ENCODE data around the gene SMG1.
"Not testable (repeated sequence)": the region's sequence is repeated elsewhere in the genome, so short reads cannot be mapped to it uniquely, and the experiment has no call there.

Gene SMG1

DNA sequence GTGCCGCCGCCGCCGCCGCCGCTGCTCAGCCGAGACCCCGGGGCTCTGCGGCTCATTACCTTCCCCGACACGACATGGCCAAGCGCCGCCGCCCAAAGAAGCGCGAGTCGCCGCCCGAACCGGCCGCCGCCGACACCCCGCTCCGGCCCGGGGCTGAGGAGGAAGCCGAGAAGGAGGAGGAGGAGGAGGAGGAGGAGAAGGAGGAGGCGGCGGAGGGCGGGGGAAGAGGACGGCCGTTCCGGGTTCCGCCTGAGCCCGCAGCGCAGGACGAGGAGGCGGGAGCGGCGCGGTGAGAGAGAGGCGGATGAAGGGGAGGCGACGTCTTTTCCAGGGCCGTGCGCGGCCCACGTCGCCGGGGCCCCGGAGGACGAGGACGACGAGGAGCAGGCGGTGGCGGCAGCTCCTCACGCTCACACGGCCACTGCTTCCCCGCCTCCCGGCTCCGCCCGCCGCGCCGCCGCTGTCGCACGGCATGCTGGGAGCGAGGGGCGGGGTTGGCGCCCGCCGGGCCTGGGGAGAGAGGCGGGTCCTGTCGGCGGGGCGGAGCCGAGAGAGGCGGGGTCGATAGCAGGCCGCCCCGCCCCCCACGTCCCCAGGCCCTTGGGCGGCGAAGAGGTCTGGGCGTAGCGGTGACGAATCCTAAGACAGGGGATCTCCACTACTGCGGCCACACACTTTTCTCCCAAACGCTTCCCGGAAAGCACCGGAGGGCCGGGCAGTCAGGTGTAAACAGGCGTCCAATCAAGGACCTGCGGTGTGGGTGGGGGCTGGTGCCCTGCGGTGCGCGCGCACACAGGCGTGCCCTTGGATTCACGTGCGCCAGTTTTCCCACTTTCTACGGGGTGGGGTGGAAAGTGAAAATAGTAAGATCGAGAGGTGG, at the start of gene SMG1:
SMG1 (minus strand) TSS at position 423 of the 880 bp plus-strand sequence; CDS start at position 56, 367 bp downstream.
- peak; percentile 97 for DNase-seq (ENCODE audit: low spot score)

DNA sequence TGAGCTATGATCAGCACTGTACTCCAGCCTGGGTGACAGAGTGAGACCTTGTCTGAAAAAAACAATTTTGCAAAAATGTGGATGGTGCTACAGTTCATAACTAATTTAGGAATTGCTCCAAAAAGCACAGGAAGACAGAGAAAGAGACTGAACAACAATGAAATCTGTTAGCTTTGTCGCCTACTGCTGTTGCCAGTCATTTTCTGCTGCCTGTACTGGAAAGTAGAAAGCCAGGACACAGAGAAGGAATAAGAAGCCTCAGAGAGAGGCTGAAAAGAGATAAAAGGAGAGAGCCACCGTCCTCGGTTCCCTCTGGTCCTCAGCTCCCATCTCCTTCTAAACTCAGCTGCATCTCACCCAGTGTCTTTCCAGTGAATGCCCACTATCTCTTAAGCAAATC, 48.9 kb upstream of the SMG1 start:
- no peak for DNase-seq (ENCODE audit: low spot score)

DNA sequence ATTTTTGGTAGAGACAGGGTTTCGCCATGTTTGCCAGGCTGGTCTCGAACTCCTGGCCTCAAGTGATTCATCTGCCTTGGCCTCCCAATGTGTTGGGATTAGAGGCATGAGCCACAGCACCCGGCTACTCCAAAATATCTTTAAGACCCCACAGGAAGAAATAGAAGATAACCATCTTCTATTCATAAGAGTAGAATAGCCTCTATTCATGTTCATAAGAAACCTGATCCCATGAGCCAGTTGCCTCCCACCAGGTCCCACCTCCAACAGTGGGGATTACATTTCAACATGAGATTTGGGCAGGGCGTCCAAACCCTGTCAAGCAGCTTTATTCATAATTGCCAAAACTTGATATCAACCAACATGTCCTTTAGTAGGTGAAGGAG, 43.6 kb upstream of the SMG1 start:
- DNase-seq (ENCODE audit: low spot score) = no peak

DNA sequence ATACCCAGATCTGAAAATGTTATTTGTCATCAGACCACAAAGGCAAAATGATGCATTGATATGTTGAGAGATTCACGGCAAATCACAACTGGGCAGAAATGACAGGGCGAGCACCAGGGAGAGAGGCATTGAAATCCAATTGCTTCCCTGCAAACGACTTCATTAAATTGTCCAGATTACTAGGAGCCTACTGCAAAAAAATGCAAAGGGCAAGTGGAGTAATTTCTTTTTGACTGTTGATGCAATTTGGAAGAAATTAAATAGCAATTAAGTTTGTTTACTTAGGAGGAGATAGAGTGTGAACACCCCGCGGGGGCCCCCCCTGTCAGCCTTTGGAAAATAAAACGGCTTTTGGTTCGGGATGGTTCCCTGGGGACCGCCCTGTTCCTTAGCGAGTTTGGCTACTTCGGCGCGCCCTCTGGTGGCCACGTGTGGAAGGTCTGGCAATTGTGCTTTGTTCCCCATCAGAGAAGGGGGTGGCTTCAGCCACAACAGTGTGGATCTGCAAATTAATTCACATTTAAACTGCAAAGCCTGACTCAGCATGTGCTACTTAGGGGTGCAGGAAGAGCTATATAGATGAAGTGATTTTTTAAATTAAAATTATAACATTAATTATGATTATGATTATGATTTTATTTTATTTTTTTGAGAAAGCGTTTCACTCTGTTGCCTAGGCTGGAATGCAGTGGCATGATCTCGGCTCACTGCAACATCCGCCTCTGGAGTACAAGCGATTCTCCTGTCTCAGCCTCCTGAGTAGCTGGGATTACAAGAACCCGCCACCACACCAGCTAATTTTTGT, 43.0 kb upstream of the SMG1 start:
- peak; percentile 73 for DNase-seq (ENCODE audit: low spot score)

DNA sequence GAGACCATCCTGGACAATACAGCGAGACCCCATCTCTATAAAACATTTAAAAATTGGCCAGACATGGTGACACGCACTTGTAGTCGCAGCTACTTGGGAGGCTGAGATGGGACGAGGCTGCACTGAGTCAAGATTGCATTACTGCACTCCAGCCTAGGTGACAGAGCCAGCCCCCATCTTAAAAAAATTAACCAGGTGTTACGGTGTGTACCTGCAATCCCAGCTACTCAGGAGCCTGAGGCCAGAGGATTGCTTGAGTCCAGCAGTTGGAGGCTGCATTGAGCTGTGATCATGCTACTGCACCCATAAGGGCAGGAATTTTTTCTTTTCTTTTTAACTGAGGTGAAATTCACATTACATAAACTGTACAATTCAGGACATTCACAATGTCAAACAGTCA, 40.6 kb upstream of the SMG1 start:
- DNase-seq (ENCODE audit: low spot score) = no peak

DNA sequence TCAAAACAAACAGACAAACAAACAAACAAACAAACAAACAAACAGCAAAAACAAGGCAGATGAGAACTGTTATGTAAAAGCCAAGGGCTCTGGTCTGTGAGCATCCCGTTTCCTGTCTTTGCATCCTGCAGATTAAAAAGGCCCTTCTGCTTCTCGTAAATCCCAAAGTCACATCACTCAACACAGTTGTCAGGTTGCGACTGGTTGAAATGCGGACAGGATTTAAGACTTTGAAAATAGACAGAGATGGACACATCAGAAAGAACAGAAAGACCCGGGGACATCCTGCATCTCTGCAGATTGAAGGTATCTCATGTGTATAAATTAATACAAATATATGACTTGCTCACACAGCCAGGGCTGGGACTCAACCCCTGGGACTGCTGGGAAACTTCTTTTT, 39.3 kb upstream of the SMG1 start:
- DNase-seq (ENCODE audit: low spot score) = no peak

DNA sequence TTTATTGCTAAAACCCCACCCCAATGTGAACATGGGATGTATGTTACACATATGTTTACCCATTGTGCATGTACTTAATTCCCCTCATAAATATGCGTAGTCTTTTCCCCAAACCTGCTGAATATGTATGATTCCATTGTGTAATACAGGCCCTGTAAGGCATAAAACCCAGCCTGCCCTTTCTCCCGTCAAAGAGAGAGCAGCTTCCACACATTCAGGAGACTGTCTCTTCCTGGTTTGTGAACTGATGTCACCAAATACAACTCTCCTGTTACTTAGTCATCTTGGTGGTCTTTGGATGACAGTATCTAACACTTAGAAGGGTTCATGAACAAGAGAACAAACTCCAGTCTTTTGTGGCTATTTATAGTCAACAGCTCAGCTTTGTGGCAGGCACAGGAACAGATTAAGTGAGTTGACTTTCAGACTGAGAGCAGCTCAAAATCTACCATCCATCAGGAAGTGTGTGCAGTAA, 32.9 kb upstream of the SMG1 start:
- DNase-seq (ENCODE audit: low spot score) = no peak

DNA sequence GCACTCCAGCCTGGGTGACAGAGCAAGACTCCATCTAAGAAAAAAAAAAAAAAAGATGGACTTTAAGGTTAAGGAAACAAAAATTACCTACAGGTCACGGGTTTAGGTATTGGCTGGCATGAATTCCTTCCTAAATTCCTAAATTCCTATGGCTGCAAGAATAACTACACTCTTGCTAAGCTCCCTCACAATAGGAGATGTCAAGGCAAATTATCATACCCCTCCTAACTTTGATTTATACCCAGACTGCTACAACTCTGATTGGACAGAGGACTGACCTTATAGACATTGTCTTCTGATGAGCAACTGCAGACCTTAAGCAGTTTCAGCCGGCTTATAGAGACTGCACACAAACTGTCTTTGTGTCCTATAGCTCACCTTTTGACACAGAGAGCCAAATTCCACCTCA, 32.4 kb upstream of the SMG1 start:
- no peak for DNase-seq (ENCODE audit: low spot score)

DNA sequence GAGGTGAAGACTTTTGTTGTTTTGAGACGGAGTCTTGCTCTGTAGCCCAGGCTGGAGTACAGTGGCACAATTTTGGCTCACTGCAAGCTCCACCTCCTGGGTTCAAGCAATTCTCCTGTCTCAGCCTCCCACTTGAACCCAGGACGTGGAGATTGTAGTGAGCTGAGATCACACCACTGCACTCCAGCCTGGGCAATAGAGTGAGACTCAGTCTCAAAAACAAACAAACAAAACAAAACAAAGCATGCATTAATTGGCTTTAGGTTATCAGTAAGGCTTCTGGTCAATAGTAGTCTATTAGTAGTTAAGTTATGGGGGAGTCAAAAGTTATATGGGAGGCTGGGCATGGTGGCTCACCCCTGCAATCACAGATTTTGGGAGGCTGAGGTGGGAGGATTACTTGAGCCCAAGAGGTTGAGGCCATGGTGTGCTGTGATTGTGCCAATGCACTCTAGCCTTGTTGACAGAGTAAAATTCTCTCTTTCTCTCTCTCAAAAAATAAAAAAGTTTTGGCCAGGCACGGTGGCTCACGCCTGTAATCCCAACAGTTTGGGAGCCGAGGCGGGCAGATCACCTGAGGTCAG, 30.5 kb upstream of the SMG1 start:
- DNase-seq (ENCODE audit: low spot score) = not testable (repeated sequence)

DNA sequence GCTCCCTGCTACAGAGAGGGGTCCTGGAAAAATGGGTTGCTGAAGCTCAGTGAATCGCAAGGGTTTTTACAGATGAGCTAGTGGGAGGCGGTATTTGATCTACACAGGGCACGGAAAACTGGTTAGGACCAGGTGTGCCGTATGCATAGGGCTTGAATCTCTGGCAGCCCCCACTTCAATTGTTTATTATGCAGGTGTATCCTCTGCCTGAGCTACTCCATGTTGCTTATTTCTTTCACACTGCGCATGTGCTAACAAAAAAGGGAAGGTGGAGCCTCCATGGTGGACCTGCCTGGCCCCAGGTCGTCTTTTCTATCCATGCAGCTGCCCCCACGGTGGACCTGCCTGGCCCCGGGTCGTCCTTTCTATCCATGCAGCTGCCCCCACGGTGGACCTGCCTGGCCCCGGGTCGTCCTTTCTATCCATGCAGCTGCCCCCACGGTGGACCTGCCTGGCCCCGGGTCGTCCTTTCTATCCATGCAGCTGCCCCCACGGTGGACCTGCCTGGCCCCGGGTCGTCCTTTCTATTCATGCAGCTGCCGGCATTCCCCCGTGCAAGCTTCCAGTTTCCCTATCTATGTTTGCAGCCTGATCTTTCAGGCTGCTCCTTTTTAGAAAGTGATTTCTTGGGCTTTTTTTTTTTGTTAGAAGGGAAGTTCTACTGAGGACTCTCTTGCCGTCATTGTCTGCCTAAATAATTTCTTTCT, 29.8 kb upstream of the SMG1 start:
- DNase-seq (ENCODE audit: low spot score) = not testable (repeated sequence)

DNA sequence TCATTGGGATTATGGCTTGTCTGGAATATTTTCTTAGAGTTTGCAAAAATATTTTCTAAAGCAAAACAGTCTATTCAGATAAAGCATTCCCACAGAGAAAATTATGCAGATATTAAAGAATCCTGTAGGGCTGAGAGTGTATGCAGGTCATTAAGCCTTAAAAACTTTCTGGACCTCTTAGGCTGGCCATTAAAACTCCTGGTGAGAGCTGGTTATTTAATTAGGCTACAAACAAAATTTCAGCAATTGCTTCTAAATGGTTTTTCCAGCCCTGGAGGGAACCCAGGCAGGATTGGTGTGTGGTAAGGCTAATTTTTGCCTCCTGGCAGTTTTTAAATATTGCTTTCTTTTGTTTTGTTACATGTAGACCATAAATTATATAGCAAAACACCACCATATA, 27.3 kb upstream of the SMG1 start:
- DNase-seq (ENCODE audit: low spot score) = no peak

DNA sequence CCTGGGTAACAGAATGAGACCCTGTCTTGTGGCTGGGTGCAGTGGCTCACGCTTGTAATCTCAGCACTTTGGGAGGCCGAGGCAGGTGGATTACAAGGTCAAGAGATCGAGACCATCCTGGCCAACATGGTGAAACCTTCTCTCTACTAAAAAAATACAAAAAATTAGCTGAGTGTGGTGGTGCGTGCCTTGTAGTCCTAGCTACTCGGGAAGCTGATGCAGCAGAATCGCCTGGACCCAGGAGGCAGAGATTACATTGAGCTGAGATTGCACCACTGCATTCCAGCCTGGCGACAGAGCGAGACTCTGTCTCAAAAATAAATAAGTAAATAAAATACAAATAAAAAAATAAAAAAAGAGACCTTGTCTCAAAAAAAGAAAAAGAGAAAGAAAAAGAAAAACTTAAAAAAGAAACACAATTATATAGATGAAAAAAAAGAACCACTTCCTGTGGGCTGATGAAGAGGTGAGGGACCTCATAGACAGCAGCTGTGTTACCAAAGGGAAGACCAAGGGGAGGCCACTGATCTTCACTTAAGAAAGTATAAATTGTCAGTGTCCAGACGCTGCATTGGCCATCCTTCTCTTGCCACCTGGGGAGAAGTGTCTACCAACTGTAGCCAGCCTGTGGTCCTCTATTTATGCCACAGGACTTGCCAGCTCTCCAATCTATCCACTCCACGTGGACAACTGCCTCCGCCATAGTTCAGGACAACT, 24.4 kb upstream of the SMG1 start:
- DNase-seq (ENCODE audit: low spot score) = no peak

DNA sequence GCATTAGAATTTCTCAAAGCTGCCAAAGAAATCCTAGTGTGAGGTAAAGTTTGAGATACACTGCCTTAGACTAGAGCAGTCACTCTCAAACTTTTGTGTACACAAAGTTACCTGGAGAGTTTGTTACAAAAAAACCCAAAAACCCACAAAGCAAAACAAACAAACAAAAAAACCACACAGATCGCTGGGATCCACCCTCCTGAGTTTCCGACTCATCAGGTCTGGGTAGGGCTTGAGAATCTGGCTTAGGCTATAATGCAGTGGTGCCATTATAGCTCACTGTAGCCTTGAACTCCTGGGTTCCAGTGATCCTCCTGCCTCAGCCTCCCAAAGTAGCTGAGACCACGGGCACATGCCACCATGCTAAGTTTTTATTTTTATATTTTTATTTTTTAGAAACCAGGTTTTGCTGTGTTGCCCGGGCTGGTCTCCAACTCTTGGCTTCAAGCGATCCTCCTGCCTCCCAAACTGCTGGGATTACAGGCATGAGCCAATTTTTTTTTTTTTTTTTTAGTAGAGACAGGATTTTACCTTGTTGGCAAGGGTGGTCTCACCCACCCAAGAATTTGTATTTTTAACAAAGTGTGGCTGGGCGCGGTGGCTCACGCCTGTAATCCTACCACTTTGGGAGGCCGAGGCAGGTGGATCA, 22.3 kb upstream of the SMG1 start:
- no peak for DNase-seq (ENCODE audit: low spot score)

DNA sequence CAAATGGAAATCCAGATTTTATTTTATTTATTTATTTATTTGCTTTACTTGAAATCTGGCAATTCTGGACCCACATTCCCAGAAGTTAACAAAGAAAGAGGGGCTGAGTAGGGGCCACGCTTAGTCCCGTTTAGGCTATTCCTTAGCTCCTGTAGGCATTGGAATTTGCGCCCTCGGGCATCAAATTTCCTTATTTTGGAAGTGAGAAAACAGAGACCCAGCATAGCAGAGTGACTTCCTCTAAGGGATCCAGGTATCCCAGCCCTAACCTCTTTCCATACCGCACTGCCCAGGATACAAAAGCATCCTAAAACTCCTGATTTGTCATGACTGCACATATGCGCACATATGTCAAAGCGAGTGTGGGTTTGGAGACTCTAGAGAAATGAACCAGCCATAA, 19.0 kb upstream of the SMG1 start:
- no peak for DNase-seq (ENCODE audit: low spot score)

DNA sequence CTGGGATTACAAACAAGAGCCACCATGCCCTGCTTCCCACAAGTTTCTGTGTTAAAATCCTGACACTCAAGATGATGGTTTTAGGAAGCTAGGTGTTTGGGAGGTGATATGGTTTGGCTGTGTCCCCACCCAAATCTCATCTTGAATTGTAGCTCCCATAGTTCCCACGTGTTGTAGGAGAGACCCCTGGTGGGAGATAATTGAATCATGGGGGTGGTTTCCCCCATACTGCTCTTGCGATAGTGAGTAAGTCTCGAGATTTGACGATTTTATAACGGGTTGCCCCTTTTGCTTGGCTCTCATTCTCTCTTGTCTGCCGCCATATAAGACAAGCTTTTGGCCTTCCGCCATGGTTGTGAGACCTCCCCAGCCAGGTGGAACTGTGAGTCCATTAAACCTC, 17.2 kb upstream of the SMG1 start:
- no peak for DNase-seq (ENCODE audit: low spot score)

DNA sequence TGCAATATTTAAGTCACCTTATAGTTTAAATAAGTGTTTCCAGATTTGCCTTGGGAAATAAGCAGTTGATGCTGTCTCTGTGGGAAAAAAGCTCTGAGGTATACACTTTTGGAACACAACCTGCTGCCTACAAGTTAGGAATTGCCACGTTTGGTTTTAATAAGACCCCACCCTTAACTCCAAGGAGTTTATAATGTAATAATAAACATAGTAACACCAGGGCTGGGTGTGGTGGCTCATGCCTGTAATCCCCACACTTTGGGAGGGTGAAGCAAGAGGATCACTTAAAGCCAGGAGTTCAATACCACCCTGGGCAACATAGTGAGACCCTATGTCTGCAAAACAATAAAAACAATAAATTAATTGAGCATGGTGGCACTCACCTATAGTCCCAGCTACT, 15.9 kb upstream of the SMG1 start:
- DNase-seq (ENCODE audit: low spot score) = no peak

DNA sequence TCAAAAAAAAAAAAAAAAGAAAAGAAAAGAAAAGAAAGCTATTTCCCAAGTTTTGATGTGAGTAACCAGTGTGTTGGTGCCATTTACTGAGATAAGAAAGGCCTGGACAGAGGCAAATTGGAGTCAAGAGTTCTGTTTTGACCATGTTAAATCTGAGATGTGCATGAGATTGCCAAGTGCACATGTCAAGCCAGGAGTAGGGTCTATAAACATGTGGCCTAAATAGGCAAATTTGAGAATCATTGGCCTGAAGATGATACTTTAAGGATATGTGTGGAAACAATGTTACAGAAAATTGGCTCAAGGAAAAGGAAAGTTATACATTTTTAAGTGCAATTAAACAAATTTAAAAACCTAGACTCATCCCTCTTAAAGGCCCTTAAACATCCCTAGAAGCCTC, 15.3 kb upstream of the SMG1 start:
- DNase-seq (ENCODE audit: low spot score) = no peak

DNA sequence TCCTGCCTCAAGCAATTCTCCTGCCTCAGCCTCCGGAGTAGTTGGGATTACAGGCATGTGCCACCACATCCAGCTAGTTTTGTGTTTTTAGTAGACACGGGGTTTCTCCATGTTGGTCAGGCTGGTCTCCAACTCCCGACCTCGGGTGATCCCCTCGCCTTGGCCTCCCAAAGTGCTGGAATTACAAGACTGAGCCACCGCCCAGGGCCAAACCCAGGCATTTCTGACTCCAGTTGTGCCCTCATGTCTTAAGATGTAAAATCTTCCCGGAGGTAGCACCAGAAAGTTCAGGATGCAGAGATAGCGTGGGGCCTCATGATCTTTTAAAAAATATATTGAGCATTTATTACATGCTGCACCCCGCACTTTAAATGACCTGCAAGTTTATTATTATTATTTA, 12.8 kb upstream of the SMG1 start:
- DNase-seq (ENCODE audit: low spot score) = no peak

DNA sequence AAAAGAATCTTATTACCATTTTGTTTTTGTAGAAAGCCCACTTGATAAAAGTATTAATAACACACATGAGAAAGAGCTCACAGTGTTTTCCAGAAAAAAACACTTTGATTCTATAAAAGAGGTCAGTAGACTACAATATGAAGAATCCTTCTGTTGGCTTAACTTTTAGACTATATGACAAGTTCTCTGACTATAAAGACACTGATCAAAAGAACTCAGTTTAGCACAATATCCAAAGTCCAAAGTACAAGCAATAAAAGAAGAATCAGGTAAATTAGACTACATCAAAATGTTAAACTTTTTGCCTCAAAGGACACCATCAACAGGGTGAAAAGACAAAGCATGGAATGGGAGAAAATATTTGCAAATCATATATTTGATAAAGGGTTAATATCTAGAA, 11.2 kb upstream of the SMG1 start:
- DNase-seq (ENCODE audit: low spot score) = no peak

DNA sequence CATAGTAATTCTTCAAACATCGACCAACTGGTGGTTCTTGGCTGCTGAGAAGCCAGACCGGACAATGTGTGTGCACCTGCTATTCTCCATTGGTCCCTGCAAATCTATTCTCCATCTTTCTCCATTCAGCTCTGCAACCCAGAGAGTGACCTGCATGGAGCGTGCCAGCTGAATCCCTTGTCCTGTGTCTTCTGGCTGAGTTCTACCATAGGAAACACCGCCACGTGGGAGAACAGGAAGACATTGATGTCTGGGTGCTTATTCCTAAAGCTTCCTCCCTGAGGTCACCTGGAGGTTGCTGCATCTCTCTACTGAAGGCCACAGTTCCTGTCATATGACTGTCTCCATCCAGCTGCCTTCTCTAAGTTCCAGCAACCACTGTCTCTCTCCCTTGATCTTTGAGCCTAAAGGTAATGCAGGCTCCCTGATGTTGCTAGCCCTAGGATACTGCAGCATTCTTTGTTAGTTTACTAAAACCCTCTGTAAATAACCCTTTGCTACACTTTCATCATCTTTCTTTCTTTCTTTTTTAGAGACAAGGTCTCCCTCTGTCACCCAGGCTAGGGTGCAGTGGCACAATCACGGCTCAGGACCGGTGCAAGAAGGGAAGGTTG, 10.6 kb upstream of the SMG1 start:
- no peak for DNase-seq (ENCODE audit: low spot score)

DNA sequence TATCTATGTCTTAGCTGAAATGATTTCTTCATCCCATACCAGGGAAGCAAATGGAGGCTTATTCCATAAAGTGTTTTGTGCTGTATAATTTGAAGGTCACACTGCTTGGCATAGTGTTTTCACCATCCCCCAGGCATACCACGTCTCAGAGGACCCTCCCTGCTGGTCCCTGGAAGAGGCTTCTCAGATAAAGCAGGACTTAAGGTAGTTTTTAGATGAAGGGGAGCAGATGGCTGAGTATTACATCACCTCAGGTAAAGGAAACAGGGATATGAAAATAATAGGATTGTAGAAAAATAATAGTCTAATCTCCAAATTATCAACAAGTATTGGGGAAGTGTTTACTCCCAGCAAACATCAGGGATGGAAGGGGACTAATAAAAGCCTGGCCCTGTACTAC, 7.3 kb upstream of the SMG1 start:
- no peak for DNase-seq (ENCODE audit: low spot score)
